DMS53 treated with DMSO at 0.1 percent for 48 hours (cell line): ENCODE measurements around the gene NR1D1.
A peak's percentile ranks its signal among the peaks of the same experiment; 100 is the strongest.
"Not testable (repeated sequence)": the region's sequence is repeated elsewhere in the genome, so short reads cannot be mapped to it uniquely, and the experiment has no call there.

ENCODE experiments used
- DNase-seq: peaks from one replicate; lab custom pipeline; 2025; ENCODE audit not compliant: unreplicated experiment; lab: John Stamatoyannopoulos, UW

Gene NR1D1

DNA sequence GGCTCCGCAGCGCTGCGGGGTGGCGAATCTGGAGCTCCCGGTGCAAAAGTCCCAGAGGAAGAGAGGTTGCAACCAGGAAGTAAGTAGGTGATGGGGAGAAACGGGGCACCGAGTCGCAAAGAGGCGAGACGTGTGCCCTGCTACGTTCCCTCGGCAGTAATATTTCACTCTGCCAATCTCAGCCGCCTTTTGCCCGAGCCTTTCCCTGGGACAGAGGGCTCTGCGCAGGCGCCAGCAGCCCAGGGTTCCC, at the start of gene NR1D1:
NR1D1 (minus strand) TSS at position 171 of the 250 bp plus-strand sequence. CDS start 495 bp downstream, outside the sequence.
- DNase-seq: no peak

DNA sequence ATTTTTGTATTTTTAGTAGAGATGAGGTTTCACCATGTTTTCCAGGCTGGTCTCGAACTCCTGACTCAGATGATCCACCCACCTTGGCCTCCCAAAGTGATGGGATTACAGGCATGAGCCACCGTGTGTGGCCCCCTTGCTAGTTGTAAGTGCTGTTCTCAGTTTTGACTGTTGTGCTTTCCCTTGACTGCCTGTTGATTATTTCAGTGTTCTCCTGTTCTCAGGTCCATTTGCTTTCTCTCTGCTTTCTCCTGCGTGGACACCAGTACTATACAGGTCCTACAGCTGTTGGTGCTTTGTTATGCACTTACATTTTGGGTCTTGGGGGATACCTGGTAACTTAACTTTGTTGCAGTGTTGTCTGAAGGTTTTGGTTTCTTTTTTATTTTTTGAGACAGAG, 48.1 kb upstream of the NR1D1 start:
- DNase-seq: no peak

- no peak for DNase-seq
Observed at GRCh38 chr17:40145476-40145875, 45.1 kb upstream of the NR1D1 start.

GRCh38 chr17:40143166-40143565, 42.8 kb upstream of the NR1D1 start:
- not testable (repeated sequence) for DNase-seq

DNA sequence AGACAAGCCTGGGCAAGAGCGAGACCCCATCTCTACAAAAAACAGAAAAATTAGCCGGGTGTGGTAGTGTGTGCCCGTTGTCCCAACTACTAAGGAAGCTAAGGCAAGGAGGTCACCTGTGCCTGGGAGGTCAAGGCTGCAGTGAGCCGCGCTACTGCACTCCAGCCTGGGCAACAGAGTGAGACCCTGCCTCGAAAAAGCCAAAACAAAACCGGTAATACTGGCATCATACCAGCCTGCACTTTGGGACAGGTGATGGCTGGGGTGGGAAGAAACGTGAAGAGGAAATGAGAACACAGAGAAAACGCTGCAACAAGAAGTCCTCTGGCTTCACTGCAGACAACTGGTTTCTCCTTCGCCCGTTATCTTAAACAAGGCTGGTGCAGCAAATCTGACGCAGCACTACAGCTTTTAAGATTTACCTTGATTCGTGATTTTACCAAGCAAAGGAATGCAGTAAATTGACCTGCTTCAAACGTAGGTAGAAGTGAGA, 39.2 kb upstream of the NR1D1 start:
- no peak for DNase-seq

DNA sequence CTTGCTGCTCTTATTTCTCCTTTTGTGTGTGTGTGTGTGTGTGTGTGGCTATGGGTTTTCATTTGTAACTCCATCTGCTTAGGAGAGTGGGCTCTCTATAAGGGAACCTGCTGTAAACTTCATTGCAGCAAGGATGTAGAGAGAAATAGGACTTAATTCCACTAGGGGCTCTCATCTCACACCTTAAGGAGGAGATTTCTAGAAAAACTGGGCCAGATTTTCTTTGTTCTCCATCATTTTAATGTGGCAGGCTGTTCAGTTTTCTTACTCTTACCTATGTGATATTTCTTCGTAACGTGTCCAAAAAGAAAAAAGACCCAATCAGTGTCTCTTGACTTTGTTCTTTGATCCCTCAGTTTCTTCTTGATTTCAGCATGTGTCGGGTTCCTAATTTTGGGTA, 35.4 kb upstream of the NR1D1 start:
- no peak for DNase-seq

- no peak for DNase-seq
Observed at GRCh38 chr17:40134184-40134583, 33.8 kb upstream of the NR1D1 start.

DNA sequence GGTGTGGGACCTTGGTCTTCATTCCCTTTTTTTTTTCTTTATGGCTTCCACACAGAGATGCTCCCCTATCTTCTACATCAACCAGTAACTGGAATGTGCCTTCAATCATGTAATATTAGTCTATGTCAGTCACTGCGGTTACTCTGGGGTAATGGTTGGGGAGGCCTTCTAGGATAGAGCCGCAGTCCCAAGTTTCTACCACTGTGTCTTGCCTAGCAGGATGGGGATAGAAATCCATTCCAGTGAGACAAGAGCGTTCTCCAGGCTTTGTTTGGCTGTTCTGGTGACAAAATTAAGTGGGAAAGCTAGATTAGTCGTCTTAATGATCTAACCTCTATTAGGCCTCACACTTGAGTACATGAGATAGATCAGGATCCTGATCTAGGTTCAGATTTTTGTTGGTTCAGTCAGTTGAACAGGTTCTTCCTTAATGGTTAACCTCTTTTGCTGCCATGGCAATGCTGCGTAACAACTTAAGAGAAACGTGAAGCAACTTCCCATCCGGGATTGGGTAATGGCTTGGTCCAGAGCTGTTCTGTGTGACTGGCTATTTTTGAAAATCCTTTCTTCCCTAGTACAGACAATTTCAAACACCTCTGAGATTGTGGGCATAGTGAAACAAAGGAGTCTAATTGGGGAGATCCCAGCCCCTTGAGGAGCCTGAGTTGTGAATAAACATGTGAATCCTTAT, 30.1 kb upstream of the NR1D1 start:
- DNase-seq: no peak

GRCh38 chr17:40129498-40129897, 29.1 kb upstream of the NR1D1 start:
- no peak for DNase-seq

DNA sequence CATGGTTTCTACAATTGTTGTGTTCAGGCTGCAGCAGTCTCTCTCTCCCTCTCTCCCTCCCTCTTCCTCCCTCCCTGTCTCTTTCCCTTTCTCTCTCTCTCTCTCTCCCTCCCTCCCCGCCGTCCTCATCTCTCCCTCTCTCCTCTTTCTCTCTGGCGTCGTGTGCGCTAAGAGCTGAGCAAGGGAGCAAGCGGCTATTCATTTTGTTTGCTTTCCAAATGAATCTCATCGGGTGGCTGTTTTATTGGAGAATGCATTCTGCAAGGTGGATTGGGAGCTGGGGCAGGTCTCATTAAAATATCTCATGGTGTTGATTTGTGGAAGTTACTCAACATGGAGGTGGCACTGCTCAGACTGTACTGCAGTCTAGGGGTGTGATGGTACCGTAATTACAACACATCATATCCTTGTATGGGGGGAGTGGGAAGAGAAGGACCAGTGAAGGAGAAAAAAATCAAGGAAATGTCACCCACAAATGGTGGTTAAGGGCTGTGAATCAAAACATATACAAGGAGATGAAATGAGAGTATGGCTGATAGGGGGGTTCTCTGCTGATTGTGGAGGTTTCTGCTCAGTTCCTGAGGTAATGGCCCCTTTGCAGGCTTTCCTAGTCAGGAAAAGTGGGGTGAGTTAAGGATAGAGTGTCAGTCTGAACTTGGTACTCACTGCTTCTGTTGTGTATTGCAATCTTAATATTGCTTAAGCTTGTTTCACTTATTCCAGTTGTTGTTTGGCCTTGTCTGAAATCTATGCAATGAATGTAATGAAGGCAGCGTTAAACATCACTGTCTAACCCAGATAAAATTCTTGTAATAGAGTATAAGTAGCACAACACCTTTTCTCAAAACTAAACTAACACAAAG, 24.1 kb upstream of the NR1D1 start:
- DNase-seq: no peak

DNA sequence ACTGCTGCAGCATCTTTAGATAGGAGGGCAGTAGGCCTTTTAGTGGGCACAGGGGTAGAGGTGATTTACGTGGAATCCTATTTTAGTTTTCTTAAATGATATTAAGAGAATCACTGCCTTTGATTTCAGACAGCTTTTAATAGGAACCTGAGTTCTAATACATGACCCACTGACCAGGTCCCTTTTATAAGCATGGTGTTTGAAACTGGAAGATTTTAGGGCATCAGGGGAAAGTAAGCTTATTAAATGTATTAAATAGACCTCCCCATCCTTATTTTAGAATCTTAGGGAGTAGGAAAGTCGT, 23.4 kb upstream of the NR1D1 start:
- no peak for DNase-seq

DNA sequence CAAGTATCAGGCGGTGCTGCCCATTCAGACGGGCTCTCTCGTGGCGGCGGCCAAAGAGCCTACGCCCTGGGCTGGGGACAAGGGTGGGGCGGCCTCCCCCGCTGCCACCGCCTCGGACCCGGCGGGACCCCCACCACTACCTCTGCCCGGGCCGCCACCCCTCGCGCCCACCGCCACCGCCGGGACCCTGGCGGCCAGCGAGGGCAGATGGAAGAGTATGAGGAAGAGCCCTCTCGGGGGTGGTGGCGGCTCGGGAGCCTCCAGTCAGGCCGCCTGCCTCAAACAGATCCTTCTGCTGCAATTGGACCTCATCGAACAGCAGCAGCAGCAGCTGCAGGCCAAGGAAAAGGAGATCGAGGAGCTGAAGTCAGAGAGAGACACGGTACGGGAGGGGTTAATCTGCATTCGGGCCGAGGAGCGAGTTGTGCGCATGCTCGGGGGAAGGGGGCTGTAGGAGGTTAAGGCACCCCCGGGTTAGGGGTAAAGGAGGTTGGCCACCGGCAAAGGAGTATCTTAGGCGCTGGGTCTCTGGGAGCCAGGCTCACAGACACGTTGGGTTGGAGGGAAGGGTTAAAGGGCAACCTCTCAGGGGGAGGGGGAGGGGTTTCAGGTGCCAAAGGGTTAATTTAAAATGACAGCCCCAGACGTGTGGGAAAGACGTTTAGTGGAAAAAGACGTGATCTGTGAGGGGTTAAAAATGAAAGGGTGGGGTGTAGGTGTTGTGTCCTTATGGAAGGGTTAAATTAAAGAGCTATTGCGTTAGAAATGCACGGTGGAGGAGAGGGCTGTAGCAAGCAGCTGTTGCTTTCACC, 22.8 kb upstream of the NR1D1 start:
- DNase-seq: no peak

DNA sequence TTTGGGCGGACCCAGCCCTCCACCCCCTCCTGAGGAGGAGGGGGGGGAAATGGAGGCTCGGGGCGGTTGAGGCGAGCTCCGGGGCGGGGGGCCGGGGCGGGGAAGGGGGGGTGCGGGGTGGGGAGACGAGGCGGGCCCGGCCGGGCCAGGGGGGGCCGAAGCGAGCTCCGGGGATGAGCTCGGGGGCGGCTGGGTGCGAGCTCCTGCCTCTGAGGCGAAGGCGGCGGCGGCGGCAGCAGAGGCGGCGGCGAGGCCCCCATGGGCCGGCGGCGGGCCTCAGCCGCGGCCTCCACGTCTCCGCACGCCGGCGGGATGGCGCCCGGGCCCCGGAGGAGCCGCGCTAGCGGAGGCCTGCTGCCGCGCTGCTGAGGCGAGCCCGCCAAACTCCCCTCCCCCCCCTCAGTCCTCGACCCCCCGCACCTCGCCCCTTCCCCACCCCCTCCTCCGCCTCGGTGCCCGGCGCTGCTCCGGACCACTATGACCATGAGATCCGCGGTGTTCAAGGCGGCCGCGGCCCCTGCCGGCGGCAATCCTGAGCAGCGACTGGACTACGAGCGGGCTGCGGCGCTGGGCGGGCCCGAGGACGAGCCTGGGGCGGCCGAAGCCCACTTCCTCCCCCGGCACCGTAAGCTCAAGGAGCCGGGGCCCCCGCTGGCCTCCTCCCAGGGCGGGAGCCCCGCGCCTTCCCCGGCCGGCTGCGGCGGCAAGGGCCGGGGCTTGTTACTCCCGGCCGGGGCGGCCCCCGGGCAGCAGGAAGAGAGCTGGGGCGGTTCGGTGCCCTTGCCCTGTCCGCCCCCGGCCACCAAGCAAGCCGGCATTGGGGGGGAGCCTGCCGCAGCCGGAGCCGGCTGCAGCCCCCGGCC, 22.0 kb upstream of the NR1D1 start:
- no peak for DNase-seq

GRCh38 chr17:40121181-40122135, 21.1 kb upstream of the NR1D1 start, which contains the start of gene MSL1:
TSS of gene MSL1 (plus strand) at chr17:40121971. CDS start at chr17:40122613, 642 bp downstream.
- peak; percentile 54 for DNase-seq

- no peak for DNase-seq
Observed at GRCh38 chr17:40115101-40115436, 14.7 kb upstream of the NR1D1 start.

DNA sequence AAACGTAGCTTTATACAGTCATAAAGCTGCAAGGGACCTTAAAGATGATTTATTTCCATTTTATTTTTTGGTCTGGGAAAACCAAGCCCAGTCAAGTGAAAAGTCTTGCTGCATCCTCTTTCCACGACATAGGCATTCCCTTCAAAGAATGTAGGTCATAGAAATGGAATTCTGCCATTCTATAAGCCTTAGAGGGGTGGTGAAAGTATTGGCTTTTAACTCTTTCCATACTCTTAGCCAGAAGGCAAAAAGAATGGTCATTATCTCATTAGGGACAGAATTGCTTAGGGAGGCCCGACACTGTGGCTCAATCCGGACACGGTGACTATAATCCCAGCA, 13.5 kb upstream of the NR1D1 start:
- no peak for DNase-seq

DNA sequence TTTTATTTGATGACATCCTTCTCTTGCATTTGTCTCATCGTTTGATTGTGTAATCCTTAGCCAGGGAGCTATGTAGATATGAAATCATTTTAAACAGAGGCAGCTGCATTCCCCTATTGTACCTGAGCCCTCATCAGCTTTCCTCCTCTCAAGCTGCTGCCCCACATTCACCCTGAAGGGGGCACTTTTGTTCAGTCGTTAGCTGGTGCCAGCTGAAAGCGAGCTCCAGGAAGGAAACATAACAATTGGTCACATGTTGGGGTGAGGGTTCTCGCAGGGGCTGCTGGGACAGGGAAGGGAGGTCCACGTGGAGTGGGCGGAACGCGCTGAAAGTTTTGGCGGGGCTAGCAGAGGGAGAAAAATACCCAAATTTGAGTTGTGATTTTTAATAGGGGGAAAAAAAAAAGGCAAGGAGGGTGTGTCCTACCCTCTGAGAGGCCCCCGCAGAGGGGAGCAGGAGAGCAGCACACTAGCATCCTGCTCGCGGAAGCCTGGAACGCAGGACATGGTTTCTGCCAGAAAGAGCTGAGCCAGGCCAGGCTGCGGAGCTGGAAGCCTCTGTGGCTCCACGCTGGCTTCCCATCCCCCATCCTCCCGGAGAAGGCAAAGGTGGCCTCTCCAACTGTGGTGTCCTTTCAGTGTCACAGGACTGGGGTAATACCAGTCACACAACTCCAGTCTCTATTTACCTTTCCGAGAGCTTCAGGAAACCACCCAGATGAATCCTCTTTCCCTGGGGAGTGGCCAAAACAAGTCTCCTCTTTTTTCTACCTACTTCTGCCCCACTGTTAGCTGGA, 12.9 kb upstream of the NR1D1 start:
- DNase-seq: peak; percentile 82

GRCh38 chr17:40112718-40113109, 12.3 kb upstream of the NR1D1 start:
- DNase-seq: no peak

- DNase-seq: no peak
Observed at GRCh38 chr17:40112191-40112711, 11.9 kb upstream of the NR1D1 start.
